Colonic mucosa (tissue), 4 donors: ENCODE results near the gene PBLD. TPM values are rescaled to one million over a fixed set of nuclear protein-coding genes. Genes with fewer than 3 reads are reported as not detected.

ENCODE experiments used
- DNase-seq: peaks from one replicate; pipeline ENCODE4 v3.0.0-alpha.2; 2020
- H3K27ac ChIP-seq: fragments of 200-600 bp; one replicate; pipeline ENCODE4 v1.8.0; 2021
- H3K27me3 ChIP-seq: fragments of 200-600 bp; one replicate; pipeline ENCODE4 v1.8.0; 2021
- H3K36me3 ChIP-seq: fragments of 200-600 bp; one replicate; pipeline ENCODE4 v1.8.0; 2021
- H3K4me1 ChIP-seq: fragments of 200-600 bp; one replicate; pipeline ENCODE4 v1.8.0; 2021; ENCODE audit warnings: mild to moderate bottlenecking
- H3K4me3 ChIP-seq: fragments of 200-600 bp; one replicate; pipeline ENCODE4 v1.8.0; 2021
- H3K9ac ChIP-seq, 2 donors: one replicate each; pipeline ENCODE4 v1.7.0; 2013; ENCODE audit warnings: control low read depth in 2 of 2, low read depth in 2 of 2, low read length in 2 of 2
- H3K9me3 ChIP-seq: fragments of 200-600 bp; one replicate; pipeline ENCODE4 v1.8.0; 2021
- intact Hi-C: fragments of 100-400 bp; cut with DNase I; formaldehyde crosslinking; loops from one replicate; pipeline ENCODE4 v1.14.1; 2022
- total RNA-seq, 2 donors: library from RNA; stranded (reverse); fragmentation: NEBNext Ultra II Directional in 1 of 2; extraction: Animal tissue kit (Norgen Biotek cat#: 25700) in 1 of 2; gene quantifications; one replicate each; pipeline ENCODE4 v1.2.1, GENCODE V29; 2021
- TF ChIP-seq, protein P1 (sequence below): fragments of 200-600 bp; IDR thresholded peaks from one replicate; pipeline ENCODE4 v1.8.0; 2022; ENCODE audit warnings: antibody characterized with exemption, mild to moderate bottlenecking
- donor health status: healthy.
- donor health status: DM: no; HTN: no; CAD: no.
- donor health status: DM: no; HTN: no; CAD: no.

PBLD gene
- total RNA-seq, 2 donors from 2014 or later = 20.9 to 78.2 TPM

GRCh38 chr10:68242051-68242450 lies 90.7 kb downstream of the PBLD start:
- no peaks in the 10 kb centered on the region for H3K4me1 ChIP-seq

GRCh38 chr10:68239596-68240150 lies 93.1 kb downstream of the PBLD start:
- TF ChIP-seq, protein P1, sequence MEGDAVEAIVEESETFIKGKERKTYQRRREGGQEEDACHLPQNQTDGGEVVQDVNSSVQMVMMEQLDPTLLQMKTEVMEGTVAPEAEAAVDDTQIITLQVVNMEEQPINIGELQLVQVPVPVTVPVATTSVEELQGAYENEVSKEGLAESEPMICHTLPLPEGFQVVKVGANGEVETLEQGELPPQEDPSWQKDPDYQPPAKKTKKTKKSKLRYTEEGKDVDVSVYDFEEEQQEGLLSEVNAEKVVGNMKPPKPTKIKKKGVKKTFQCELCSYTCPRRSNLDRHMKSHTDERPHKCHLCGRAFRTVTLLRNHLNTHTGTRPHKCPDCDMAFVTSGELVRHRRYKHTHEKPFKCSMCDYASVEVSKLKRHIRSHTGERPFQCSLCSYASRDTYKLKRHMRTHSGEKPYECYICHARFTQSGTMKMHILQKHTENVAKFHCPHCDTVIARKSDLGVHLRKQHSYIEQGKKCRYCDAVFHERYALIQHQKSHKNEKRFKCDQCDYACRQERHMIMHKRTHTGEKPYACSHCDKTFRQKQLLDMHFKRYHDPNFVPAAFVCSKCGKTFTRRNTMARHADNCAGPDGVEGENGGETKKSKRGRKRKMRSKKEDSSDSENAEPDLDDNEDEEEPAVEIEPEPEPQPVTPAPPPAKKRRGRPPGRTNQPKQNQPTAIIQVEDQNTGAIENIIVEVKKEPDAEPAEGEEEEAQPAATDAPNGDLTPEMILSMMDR = no peak
- H3K4me1 ChIP-seq = no peaks in the 10 kb centered on the region
- no peak overlapping the region for H3K9ac ChIP-seq
- no peaks in the 10 kb centered on the region for H3K36me3 ChIP-seq
- no peak overlapping the region for H3K4me3 ChIP-seq
- no peaks in the 10 kb centered on the region for H3K9me3 ChIP-seq
- no peak for DNase-seq
- H3K27me3 ChIP-seq = no peaks in the 10 kb centered on the region
- intact Hi-C loops = no loop called here
- H3K27ac ChIP-seq = no peak overlapping the region

More at GRCh38 chr10:68242051-68242450, 90.7 kb downstream of the PBLD start:
- Histone ChIP-seq H3K4me3 (no peak overlapping the region), H3K27ac (no peak overlapping the region), H3K36me3 (no peaks in the 10 kb centered on the region), H3K27me3 (no peaks in the 10 kb centered on the region), H3K9me3 (no peaks in the 10 kb centered on the region), H3K9ac (no peak overlapping the region)
- intact Hi-C loops = no loop called here
- no peak for DNase-seq
- TF ChIP-seq, protein P1 = no peak

GRCh38 chr10:68239069-68239468 lies 93.7 kb downstream of the PBLD start:
- no peaks in the 10 kb centered on the region for H3K4me1 ChIP-seq
- H3K27me3 ChIP-seq = no peaks in the 10 kb centered on the region
- no peak overlapping the region for H3K27ac ChIP-seq
- TF ChIP-seq, protein P1 = no peak
- H3K9ac ChIP-seq = no peak overlapping the region
- no peaks in the 10 kb centered on the region for H3K9me3 ChIP-seq
- H3K4me3 ChIP-seq = no peak overlapping the region
- H3K36me3 ChIP-seq = no peaks in the 10 kb centered on the region
- intact Hi-C loops = no loop called here
- no peak for DNase-seq

GRCh38 chr10:68238371-68238770 lies 94.4 kb downstream of the PBLD start:
- no peak overlapping the region for H3K9ac ChIP-seq
- intact Hi-C loops = no loop called here
- no peaks in the 10 kb centered on the region for H3K4me1 ChIP-seq
- H3K4me3 ChIP-seq = no peak overlapping the region
- TF ChIP-seq, protein P1 = no peak
- no peak overlapping the region for H3K27ac ChIP-seq
- no peaks in the 10 kb centered on the region for H3K9me3 ChIP-seq
- DNase-seq = no peak
- no peaks in the 10 kb centered on the region for H3K27me3 ChIP-seq
- no peaks in the 10 kb centered on the region for H3K36me3 ChIP-seq

DNA sequence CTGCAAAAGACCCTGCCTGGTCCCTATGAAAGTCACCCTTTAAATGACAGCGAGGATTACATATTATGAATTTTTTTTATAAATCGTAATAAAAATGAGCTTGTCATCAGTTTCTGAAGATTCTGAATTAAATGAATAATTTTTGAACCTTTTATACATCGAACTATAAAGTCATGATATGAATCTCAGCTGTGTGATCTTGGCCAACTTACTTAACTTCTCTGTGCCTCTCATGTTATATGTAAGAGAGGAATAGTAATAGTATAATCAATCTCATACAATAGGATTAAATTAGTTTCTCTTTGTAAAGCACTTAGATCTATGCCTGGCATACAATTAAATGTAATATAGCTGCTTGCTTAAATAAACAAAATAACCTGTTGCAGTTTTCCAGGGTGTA lies 95.6 kb downstream of the PBLD start:
- H3K36me3 ChIP-seq = no peaks in the 10 kb centered on the region
- intact Hi-C loops = no loop called here
- H3K27ac ChIP-seq = no peak overlapping the region
- no peaks in the 10 kb centered on the region for H3K4me1 ChIP-seq
- no peak for DNase-seq
- TF ChIP-seq, protein P1 = no peak
- H3K27me3 ChIP-seq = no peaks in the 10 kb centered on the region
- no peaks in the 10 kb centered on the region for H3K9me3 ChIP-seq
- no peak overlapping the region for H3K9ac ChIP-seq
- no peak overlapping the region for H3K4me3 ChIP-seq
